ENCODE results near the gene PLEKHH3. TPM values are rescaled to one million over a fixed set of nuclear protein-coding genes. Genes with fewer than 3 reads are reported as not detected.

Gene PLEKHH3
- total and polyA plus RNA-seq, 2 of the 4 experiments (the other 2 are of a cell fraction), result 2.9 to 10.5 TPM

DNA sequence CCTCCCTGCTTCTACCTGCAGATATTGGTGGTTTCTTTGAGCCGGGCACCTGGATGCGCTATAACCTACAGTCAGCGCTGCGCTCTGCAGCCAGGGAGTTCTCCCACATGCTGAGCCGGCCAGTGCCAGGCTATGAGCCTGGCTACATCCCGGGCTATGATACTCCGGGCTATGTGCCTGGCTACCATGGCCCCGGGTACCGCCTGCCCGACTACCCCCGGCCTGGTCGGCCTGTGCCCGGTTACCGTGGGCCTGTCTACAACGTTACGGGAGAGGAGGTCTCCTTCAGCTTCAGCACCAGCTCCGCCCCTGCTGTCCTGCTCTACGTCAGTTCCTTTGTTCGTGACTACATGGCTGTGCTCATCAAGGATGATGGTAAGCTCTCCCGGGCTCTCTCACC, 18.7 kb upstream of the PLEKHH3 start:
- no peak overlapping the region for H3K18ac ChIP-seq (ENCODE audit: low read depth, low read length)
- H2BK20ac ChIP-seq (ENCODE audit: low read depth, low read length), result no peak overlapping the region
- H4K5ac ChIP-seq (ENCODE audit: low read depth, low read length), result no peak overlapping the region
- H2AK9ac ChIP-seq (replicated peaks; ENCODE audit: low read depth, low read length, poor library complexity), result no peak overlapping the region
- ATAC-seq (ENCODE audit: low read depth), result no peak
- no peak overlapping the region for H3K4ac ChIP-seq (ENCODE audit: low read depth, low read length)
- POLR2A ChIA-PET (ENCODE audit: unreplicated experiment), result no interaction called here
- no peak overlapping the region for H4K91ac ChIP-seq (ENCODE audit: insufficient read depth, low read depth, low read length)
- dilution Hi-C loops (cut with HindIII; ENCODE audit: low sequenced_read_pairs, unreplicated experiment) (no loop called here), in situ Hi-C loops (cut with MboI; ENCODE audit: low sequenced_read_pairs) (loop anchor here (25.0 kb wide), 1 partner anchor 617 kb away; no protein-coding TSS in a partner anchor), intact Hi-C loops (cut with micrococcal nuclease) (no loop called here)
- H3K9ac ChIP-seq (ENCODE audit: low read depth, low read length), result no peak overlapping the region
- no peak overlapping the region for H4K8ac ChIP-seq (ENCODE audit: low read depth in 2 of 2, low read length in 2 of 2)
- H3K9me1 ChIP-seq (ENCODE audit: insufficient read depth, low read length), result peaks cover 5% of the 10 kb centered on the region; the same call in 1 of the 2 replicates
- no peak overlapping the region for H2AK5ac ChIP-seq (ENCODE audit: low read depth, low read length)
- no peak overlapping the region for H3K56ac ChIP-seq (ENCODE audit: extremely low read depth, insufficient read depth, low read length)
- H2AFZ ChIP-seq (replicated peaks; ENCODE audit: low read length, poor library complexity), result no peak overlapping the region
- H4K20me1 ChIP-seq (ENCODE audit: insufficient read depth, low read length), result no peaks in the 10 kb centered on the region; the same call in 1 of the 2 replicates
- no TSS peak for BruUV-seq (replicated peaks)
- H3K27ac ChIP-seq (ENCODE audit: insufficient read depth, low read length), result no peak overlapping the region
- H3K4me3 ChIP-seq (ENCODE audit: insufficient read depth, low read depth, low read length), result no peak overlapping the region
- 95% methylated on average over 19 of the region's 20 CpGs; no CpG with 5 or more reads in 1 of the 2 experiments for WGBS, 2 experiments (ENCODE audit: extremely low coverage in 2 of 2, insufficient read length in 1 of 2)
- no peak overlapping the region for H2BK15ac ChIP-seq (ENCODE audit: low read depth, low read length)
- CTCF ChIA-PET, result no interaction called here
- H3K9me3 ChIP-seq (ENCODE audit: control insufficient read depth, insufficient read depth, low read length), result no peaks in the 10 kb centered on the region
- no peak overlapping the region for H2BK120ac ChIP-seq (ENCODE audit: low read depth, low read length)
- no peak overlapping the region for H2BK5ac ChIP-seq (ENCODE audit: low read depth, low read length, poor library complexity, severe bottlenecking)
- peaks cover 3% of the 10 kb centered on the region; the same call in 1 of the 2 replicates for H3K4me1 ChIP-seq (ENCODE audit: control insufficient read depth, insufficient read depth, low read length)
- no peak overlapping the region for H3K23ac ChIP-seq (ENCODE audit: low read depth, low read length)
- H3K4me2 ChIP-seq (ENCODE audit: low read depth, low read length), result no peak overlapping the region
- H3K79me1 ChIP-seq (ENCODE audit: low read depth in 1 of 2, low read length in 2 of 2), result no peaks in the 10 kb centered on the region
- no peak for TF ChIP-seq CHD1 (IDR thresholded peaks at IDR 0.05; ENCODE audit: low read depth, low read length)
- no peak for TF ChIP-seq RCOR1 (IDR thresholded peaks at IDR 0.05; ENCODE audit: insufficient replicate concordance, low read length)
- no peak for TF ChIP-seq RFX5 (IDR thresholded peaks at IDR 0.05; ENCODE audit: low read depth, low read length)
- TF ChIP-seq POLR2A (IDR thresholded peaks at IDR 0.05; ENCODE audit: low read depth, low read length), result no peak
- TF ChIP-seq FOS (IDR thresholded peaks at IDR 0.05; ENCODE audit: low read depth, low read length), result no peak
- no peak overlapping the region for H3K14ac ChIP-seq (replicated peaks; ENCODE audit: low read depth, low read length)
- no peak for DNase-seq
- H3K36me3 ChIP-seq (ENCODE audit: control insufficient read depth, insufficient read depth, low read length), result peaks cover 52% of the 10 kb centered on the region
- H3K27me3 ChIP-seq (ENCODE audit: control insufficient read depth, insufficient read depth, low read length), result no peaks in the 10 kb centered on the region
